ENCODE results near the gene ANP32A.
A peak's percentile ranks its signal among the peaks of the same experiment; 100 is the strongest.

The ANP32A gene

DNA sequence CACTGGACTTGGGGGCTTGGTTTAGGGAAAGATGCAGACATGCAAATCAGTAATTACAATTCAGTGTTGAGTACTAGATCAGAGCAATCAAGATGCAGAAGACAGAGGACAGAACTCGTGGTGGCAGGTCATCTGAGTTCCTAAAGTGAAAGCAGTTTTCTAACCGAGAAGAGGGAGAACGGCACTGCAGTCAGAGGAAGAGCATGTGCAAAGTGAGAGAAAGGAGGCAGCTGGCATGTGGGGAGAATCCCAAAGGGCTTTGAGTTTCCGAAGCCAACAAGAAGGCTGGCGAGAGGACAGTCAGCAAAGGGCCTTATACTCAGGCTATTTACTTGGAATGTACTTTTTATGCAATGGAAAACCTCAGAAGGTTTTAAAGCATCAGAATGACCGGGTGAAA lies 87.0 kb downstream of the ANP32A start:
- H3K4ac ChIP-seq (ENCODE audit: low read depth, low read length), result no peak overlapping the region
- no peak overlapping the region for H4K8ac ChIP-seq (ENCODE audit: low read depth, low read length)
- H2BK120ac ChIP-seq (ENCODE audit: low read depth, low read length), result no peak overlapping the region
- DNase-seq, result no peak
- no CpG with 5 or more reads among the region's 6 CpGs for WGBS (ENCODE audit: extremely low coverage, insufficient coverage, low lambda C conversion rate)
- no peak overlapping the region for H3K9ac ChIP-seq (ENCODE audit: low read length)
- no peak overlapping the region for H3K4me3 ChIP-seq (ENCODE audit: low read length)
- H4K5ac ChIP-seq (ENCODE audit: low read length), result no peak overlapping the region
- H3K4me1 ChIP-seq (ENCODE audit: control insufficient read depth, low read depth, low read length), result peaks cover 1% of the 10 kb centered on the region
- no peaks in the 10 kb centered on the region for H3K79me1 ChIP-seq (ENCODE audit: low read length)
- no peaks in the 10 kb centered on the region for H3K36me3 ChIP-seq (ENCODE audit: control insufficient read depth, insufficient read depth, low read length)
- peak overlapping the region; percentile 48 for H2AK5ac ChIP-seq (ENCODE audit: low read length)
- H3K4me2 ChIP-seq (ENCODE audit: low read length), result no peak overlapping the region
- no peaks in the 10 kb centered on the region for H3K27me3 ChIP-seq (ENCODE audit: insufficient read depth, low read length, poor library complexity)
- H3K56ac ChIP-seq (ENCODE audit: low read length), result no peak overlapping the region
- no peak overlapping the region for H2BK5ac ChIP-seq (ENCODE audit: low read length)
- H2BK15ac ChIP-seq (replicated peaks; ENCODE audit: low read depth), result no peak overlapping the region
- H3K79me2 ChIP-seq (ENCODE audit: control insufficient read depth, insufficient read depth, low read length), result no peaks in the 10 kb centered on the region
- no peak overlapping the region for H3K18ac ChIP-seq (ENCODE audit: low read length)
- H3K27ac ChIP-seq (ENCODE audit: low read depth, low read length), result no peak overlapping the region
- H3K23ac ChIP-seq (ENCODE audit: low read length), result no peak overlapping the region

- Histone ChIP-seq H3K79me2 (ENCODE audit: control insufficient read depth, insufficient read depth, low read length) (no peaks in the 10 kb centered on the region), H2AK5ac (ENCODE audit: low read length) (no peak overlapping the region), H2BK120ac (ENCODE audit: low read depth, low read length) (no peak overlapping the region), H3K79me1 (ENCODE audit: low read length) (no peaks in the 10 kb centered on the region), H3K4me1 (ENCODE audit: control insufficient read depth, low read depth, low read length) (peaks cover 1% of the 10 kb centered on the region), H3K18ac (ENCODE audit: low read length) (no peak overlapping the region), H4K8ac (ENCODE audit: low read depth, low read length) (no peak overlapping the region), H2BK15ac (replicated peaks; ENCODE audit: low read depth) (no peak overlapping the region), H3K23ac (ENCODE audit: low read length) (no peak overlapping the region), H3K4ac (ENCODE audit: low read depth, low read length) (no peak overlapping the region), H3K27ac (ENCODE audit: low read depth, low read length) (no peak overlapping the region), H3K4me3 (ENCODE audit: low read length) (no peak overlapping the region), H3K36me3 (ENCODE audit: control insufficient read depth, insufficient read depth, low read length) (no peaks in the 10 kb centered on the region), H3K4me2 (ENCODE audit: low read length) (no peak overlapping the region), H2BK5ac (ENCODE audit: low read length) (no peak overlapping the region), H3K27me3 (ENCODE audit: insufficient read depth, low read length, poor library complexity) (no peaks in the 10 kb centered on the region), H4K5ac (ENCODE audit: low read length) (no peak overlapping the region), H3K9ac (ENCODE audit: low read length) (no peak overlapping the region), H3K56ac (ENCODE audit: low read length) (peak overlapping the region; percentile 20)
- WGBS (ENCODE audit: extremely low coverage, insufficient coverage, low lambda C conversion rate), result no CpG with 5 or more reads among the region's 2 CpGs
- no peak for DNase-seq
Measured at GRCh38 chr15:68732451-68732850, 88.2 kb downstream of the ANP32A start.

- Histone ChIP-seq H3K23ac (ENCODE audit: low read length) (no peak overlapping the region), H2BK120ac (ENCODE audit: low read depth, low read length) (no peak overlapping the region), H2BK5ac (ENCODE audit: low read length) (no peak overlapping the region), H3K79me2 (ENCODE audit: control insufficient read depth, insufficient read depth, low read length) (no peaks in the 10 kb centered on the region), H3K18ac (ENCODE audit: low read length) (no peak overlapping the region), H4K5ac (ENCODE audit: low read length) (no peak overlapping the region), H3K9ac (ENCODE audit: low read length) (no peak overlapping the region), H3K4me1 (ENCODE audit: control insufficient read depth, low read depth, low read length) (peaks cover 1% of the 10 kb centered on the region), H2AK5ac (ENCODE audit: low read length) (no peak overlapping the region), H3K4me3 (ENCODE audit: low read length) (no peak overlapping the region), H3K36me3 (ENCODE audit: control insufficient read depth, insufficient read depth, low read length) (no peaks in the 10 kb centered on the region), H3K56ac (ENCODE audit: low read length) (peak overlapping the region; percentile 62), H3K79me1 (ENCODE audit: low read length) (no peaks in the 10 kb centered on the region), H4K8ac (ENCODE audit: low read depth, low read length) (no peak overlapping the region), H3K27ac (ENCODE audit: low read depth, low read length) (no peak overlapping the region), H3K4ac (ENCODE audit: low read depth, low read length) (no peak overlapping the region), H2BK15ac (replicated peaks; ENCODE audit: low read depth) (no peak overlapping the region), H3K27me3 (ENCODE audit: insufficient read depth, low read length, poor library complexity) (no peaks in the 10 kb centered on the region), H3K4me2 (ENCODE audit: low read length) (no peak overlapping the region)
- WGBS (ENCODE audit: extremely low coverage, insufficient coverage, low lambda C conversion rate), result no CpG with 5 or more reads among the region's 15 CpGs
- DNase-seq, result peak; percentile 72
Measured at GRCh38 chr15:68730976-68731897, 89.5 kb downstream of the ANP32A start.

GRCh38 chr15:68730471-68730919 lies 90.2 kb downstream of the ANP32A start:
- WGBS (ENCODE audit: extremely low coverage, insufficient coverage, low lambda C conversion rate), result no CpG with 5 or more reads among the region's 6 CpGs

DNA sequence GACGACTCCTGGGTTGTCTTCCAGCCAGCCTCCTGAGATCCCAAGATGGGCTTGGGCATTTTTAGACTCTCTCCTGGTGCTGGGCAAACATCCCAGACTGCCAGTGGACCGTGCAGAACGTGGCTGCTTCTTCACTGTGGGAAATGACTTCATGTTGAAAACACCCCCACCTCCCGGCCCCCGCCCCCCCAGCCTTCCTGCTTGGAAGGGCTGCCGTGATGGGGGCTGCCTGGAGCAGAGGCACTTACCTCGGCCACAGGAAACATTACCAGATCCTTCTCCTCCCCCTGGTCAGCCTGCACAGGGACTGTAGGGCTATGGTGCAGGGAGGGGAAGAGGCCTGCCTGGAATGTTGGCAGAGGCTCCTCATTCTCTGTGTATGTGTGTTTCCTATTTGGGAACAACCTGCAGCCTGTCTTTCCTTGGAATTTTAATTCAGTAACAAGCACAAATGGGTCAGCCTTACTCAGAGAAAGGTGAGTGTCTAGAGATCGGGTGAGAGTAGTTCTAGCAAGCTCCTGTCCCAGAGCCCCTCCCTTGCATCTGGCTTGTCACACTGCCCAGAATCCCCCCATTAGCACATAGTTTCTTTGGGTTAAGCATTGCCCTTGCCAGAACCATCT lies 90.8 kb downstream of the ANP32A start:
- no peak overlapping the region for H3K9ac ChIP-seq (ENCODE audit: low read length)
- no peak overlapping the region for H3K23ac ChIP-seq (ENCODE audit: low read length)
- no peak overlapping the region for H2BK120ac ChIP-seq (ENCODE audit: low read depth, low read length)
- WGBS (ENCODE audit: extremely low coverage, insufficient coverage, low lambda C conversion rate), result no CpG with 5 or more reads among the region's 8 CpGs
- no peak overlapping the region for H2BK15ac ChIP-seq (replicated peaks; ENCODE audit: low read depth)
- H3K4me3 ChIP-seq (ENCODE audit: low read length), result no peak overlapping the region
- no peaks in the 10 kb centered on the region for H3K27me3 ChIP-seq (ENCODE audit: insufficient read depth, low read length, poor library complexity)
- no peak overlapping the region for H2AK5ac ChIP-seq (ENCODE audit: low read length)
- no peak overlapping the region for H3K4me2 ChIP-seq (ENCODE audit: low read length)
- H3K36me3 ChIP-seq (ENCODE audit: control insufficient read depth, insufficient read depth, low read length), result no peaks in the 10 kb centered on the region
- no peak overlapping the region for H3K18ac ChIP-seq (ENCODE audit: low read length)
- H4K8ac ChIP-seq (ENCODE audit: low read depth, low read length), result no peak overlapping the region
- H3K79me1 ChIP-seq (ENCODE audit: low read length), result no peaks in the 10 kb centered on the region
- no peak overlapping the region for H3K4ac ChIP-seq (ENCODE audit: low read depth, low read length)
- peaks cover 1% of the 10 kb centered on the region for H3K4me1 ChIP-seq (ENCODE audit: control insufficient read depth, low read depth, low read length)
- H3K56ac ChIP-seq (ENCODE audit: low read length), result no peak overlapping the region
- no peak overlapping the region for H3K27ac ChIP-seq (ENCODE audit: low read depth, low read length)
- no peak overlapping the region for H4K5ac ChIP-seq (ENCODE audit: low read length)
- H2BK5ac ChIP-seq (ENCODE audit: low read length), result no peak overlapping the region
- no peaks in the 10 kb centered on the region for H3K79me2 ChIP-seq (ENCODE audit: control insufficient read depth, insufficient read depth, low read length)
- DNase-seq, result no peak

More at GRCh38 chr15:68730471-68730919, 90.2 kb downstream of the ANP32A start:
- no peaks in the 10 kb centered on the region for H3K36me3 ChIP-seq (ENCODE audit: control insufficient read depth, insufficient read depth, low read length)
- H2BK15ac ChIP-seq (replicated peaks; ENCODE audit: low read depth), result no peak overlapping the region
- no peaks in the 10 kb centered on the region for H3K79me2 ChIP-seq (ENCODE audit: control insufficient read depth, insufficient read depth, low read length)
- peaks cover 1% of the 10 kb centered on the region for H3K4me1 ChIP-seq (ENCODE audit: control insufficient read depth, low read depth, low read length)
- peak overlapping the region; percentile 62 for H3K56ac ChIP-seq (ENCODE audit: low read length)
- no peak overlapping the region for H2BK120ac ChIP-seq (ENCODE audit: low read depth, low read length)
- H4K5ac ChIP-seq (ENCODE audit: low read length), result no peak overlapping the region
- no peak overlapping the region for H3K23ac ChIP-seq (ENCODE audit: low read length)
- H3K4me2 ChIP-seq (ENCODE audit: low read length), result no peak overlapping the region
- peak; percentile 81 for DNase-seq
- no peak overlapping the region for H2AK5ac ChIP-seq (ENCODE audit: low read length)
- H3K27me3 ChIP-seq (ENCODE audit: insufficient read depth, low read length, poor library complexity), result no peaks in the 10 kb centered on the region
- no peak overlapping the region for H3K4me3 ChIP-seq (ENCODE audit: low read length)
- H3K9ac ChIP-seq (ENCODE audit: low read length), result no peak overlapping the region
- no peak overlapping the region for H3K18ac ChIP-seq (ENCODE audit: low read length)
- H3K27ac ChIP-seq (ENCODE audit: low read depth, low read length), result no peak overlapping the region
- H3K4ac ChIP-seq (ENCODE audit: low read depth, low read length), result no peak overlapping the region
- no peak overlapping the region for H4K8ac ChIP-seq (ENCODE audit: low read depth, low read length)
- H2BK5ac ChIP-seq (ENCODE audit: low read length), result no peak overlapping the region
- no peaks in the 10 kb centered on the region for H3K79me1 ChIP-seq (ENCODE audit: low read length)
